ENCODE results near the gene RNF225. TPM values are rescaled to one million over a fixed set of nuclear protein-coding genes. Genes with fewer than 3 reads are reported as not detected.

Gene RNF225
- total RNA-seq, 1 experiment from 2014 or later = 0.61 TPM

- Mint-ChIP-seq H3K4me1 (ENCODE audit: low read depth, unreplicated experiment) (peaks cover 34% of the 10 kb centered on the region), H3K36me3 (ENCODE audit: insufficient read depth, unreplicated experiment) (peaks cover 81% of the 10 kb centered on the region), H3K27me3 (ENCODE audit: unreplicated experiment) (peaks cover 13% of the 10 kb centered on the region), H3K27ac (ENCODE audit: unreplicated experiment) (peak overlapping the region; percentile 93), H3K9me3 (ENCODE audit: low read depth, unreplicated experiment) (no peaks in the 10 kb centered on the region), H3K4me3 (ENCODE audit: low read depth, unreplicated experiment) (no peak overlapping the region)
- TF ChIP-seq CTCF (IDR thresholded peaks at IDR 0.05; ENCODE audit: unreplicated experiment) = no peak
- CTCF ChIA-PET = no interaction called here
- no TSS peak for BruUV-seq (replicated peaks)
- no peak for DNase-seq
- intact Hi-C loops (cut with micrococcal nuclease; ENCODE audit: unreplicated experiment) = no loop called here
These were observed 636 bp upstream of the RNF225 start for GRCh38 chr19:58394821-58395219.

GRCh38 chr19:58395979-58396627 is 647 bp downstream of the RNF225 start:
- H3K27me3 Mint-ChIP-seq (ENCODE audit: unreplicated experiment) = peaks cover 13% of the 10 kb centered on the region
- peaks cover 74% of the 10 kb centered on the region for H3K36me3 Mint-ChIP-seq (ENCODE audit: insufficient read depth, unreplicated experiment)
- CTCF ChIA-PET = no interaction called here
- no peak for DNase-seq
- intact Hi-C loops (cut with micrococcal nuclease; ENCODE audit: unreplicated experiment) = no loop called here
- no peak for TF ChIP-seq CTCF (IDR thresholded peaks at IDR 0.05; ENCODE audit: unreplicated experiment)
- no peaks in the 10 kb centered on the region for H3K9me3 Mint-ChIP-seq (ENCODE audit: low read depth, unreplicated experiment)
- H3K27ac Mint-ChIP-seq (ENCODE audit: unreplicated experiment) = peak overlapping the region; percentile 93
- H3K4me1 Mint-ChIP-seq (ENCODE audit: low read depth, unreplicated experiment) = peaks cover 44% of the 10 kb centered on the region
- peak overlapping the region; percentile 62 for H3K4me3 Mint-ChIP-seq (ENCODE audit: low read depth, unreplicated experiment)
- BruUV-seq (replicated peaks) = no TSS peak

GRCh38 chr19:58396691-58397532 is 1.5 kb downstream of the RNF225 start:
- Mint-ChIP-seq H3K36me3 (ENCODE audit: insufficient read depth, unreplicated experiment) (peaks cover 73% of the 10 kb centered on the region), H3K9me3 (ENCODE audit: low read depth, unreplicated experiment) (no peaks in the 10 kb centered on the region), H3K27me3 (ENCODE audit: unreplicated experiment) (peaks cover 13% of the 10 kb centered on the region), H3K4me1 (ENCODE audit: low read depth, unreplicated experiment) (peaks cover 48% of the 10 kb centered on the region), H3K27ac (ENCODE audit: unreplicated experiment) (peak overlapping the region; percentile 93), H3K4me3 (ENCODE audit: low read depth, unreplicated experiment) (peak overlapping the region; percentile 62)
- CTCF ChIA-PET = no interaction called here
- TF ChIP-seq CTCF (IDR thresholded peaks at IDR 0.05; ENCODE audit: unreplicated experiment) = no peak
- intact Hi-C loops (cut with micrococcal nuclease; ENCODE audit: unreplicated experiment) = no loop called here
- BruUV-seq (replicated peaks) = no TSS peak
- DNase-seq = no peak

GRCh38 chr19:58397533-58398037 is 2.1 kb downstream of the RNF225 start:
- H3K27ac Mint-ChIP-seq (ENCODE audit: unreplicated experiment) = no peak overlapping the region
- intact Hi-C loops (cut with micrococcal nuclease; ENCODE audit: unreplicated experiment) = no loop called here
- BruUV-seq (replicated peaks) = no TSS peak
- no peak for TF ChIP-seq CTCF (IDR thresholded peaks at IDR 0.05; ENCODE audit: unreplicated experiment)
- no peaks in the 10 kb centered on the region for H3K9me3 Mint-ChIP-seq (ENCODE audit: low read depth, unreplicated experiment)
- no peak for DNase-seq
- H3K4me3 Mint-ChIP-seq (ENCODE audit: low read depth, unreplicated experiment) = peak overlapping the region; percentile 19
- H3K4me1 Mint-ChIP-seq (ENCODE audit: low read depth, unreplicated experiment) = peaks cover 48% of the 10 kb centered on the region
- peaks cover 74% of the 10 kb centered on the region for H3K36me3 Mint-ChIP-seq (ENCODE audit: insufficient read depth, unreplicated experiment)
- CTCF ChIA-PET = no interaction called here
- peaks cover 13% of the 10 kb centered on the region for H3K27me3 Mint-ChIP-seq (ENCODE audit: unreplicated experiment)
